AG04449 (cell line): ENCODE data around the gene SLC1A5.
"Not testable (repeated sequence)": the region's sequence is repeated elsewhere in the genome, so short reads cannot be mapped to it uniquely, and the experiment has no call there.

Experiments used
- CTCF ChIA-PET: fragments of 350-600 bp; formaldehyde crosslinking; extraction: SDS; loops from one replicate; lab custom pipeline; 2021; ENCODE audit warnings: antibody characterized with exemption; lab: Yijun Ruan, JAX
- POLR2A ChIA-PET: fragments of 400-600, 350-600 bp; formaldehyde crosslinking; extraction: SDS; loops from one replicate; lab custom pipeline; 2020; ENCODE audit warnings: antibody characterized with exemption, inconsistent platforms; lab: Yijun Ruan, JAX
- DNase-seq: peaks from one replicate; pipeline ENCODE4 v3.0.0-alpha.2; 2010; ENCODE audit warnings: low read depth, low spot score
- H3K4me3 ChIP-seq: 2 replicates; pipeline ENCODE4 v1.5.1; 2011; ENCODE audit warnings: low read depth, mild to moderate bottlenecking, control low read depth, low read length
- TF ChIP-seq, protein P1 (sequence below): IDR thresholded peaks from one replicate; pipeline ENCODE4 v1.5.1; 2011; ENCODE audit warnings: mild to moderate bottlenecking, moderate library complexity, low read length, control low read depth, inconsistent platforms; ENCODE audit not compliant: insufficient read depth; ENCODE audit errors: missing control alignments

Gene SLC1A5

GRCh38 chr19:46806656-46807055, 18.3 kb upstream of the SLC1A5 start:
- ChIA-PET POLR2A (no interaction called here), CTCF (interaction anchor here (0.5 to 1.0 kb wide), 5 partner anchors 15 to 222 kb away, joined by 3 read pairs; no protein-coding TSS in a partner anchor)
- TF ChIP-seq, protein P1, sequence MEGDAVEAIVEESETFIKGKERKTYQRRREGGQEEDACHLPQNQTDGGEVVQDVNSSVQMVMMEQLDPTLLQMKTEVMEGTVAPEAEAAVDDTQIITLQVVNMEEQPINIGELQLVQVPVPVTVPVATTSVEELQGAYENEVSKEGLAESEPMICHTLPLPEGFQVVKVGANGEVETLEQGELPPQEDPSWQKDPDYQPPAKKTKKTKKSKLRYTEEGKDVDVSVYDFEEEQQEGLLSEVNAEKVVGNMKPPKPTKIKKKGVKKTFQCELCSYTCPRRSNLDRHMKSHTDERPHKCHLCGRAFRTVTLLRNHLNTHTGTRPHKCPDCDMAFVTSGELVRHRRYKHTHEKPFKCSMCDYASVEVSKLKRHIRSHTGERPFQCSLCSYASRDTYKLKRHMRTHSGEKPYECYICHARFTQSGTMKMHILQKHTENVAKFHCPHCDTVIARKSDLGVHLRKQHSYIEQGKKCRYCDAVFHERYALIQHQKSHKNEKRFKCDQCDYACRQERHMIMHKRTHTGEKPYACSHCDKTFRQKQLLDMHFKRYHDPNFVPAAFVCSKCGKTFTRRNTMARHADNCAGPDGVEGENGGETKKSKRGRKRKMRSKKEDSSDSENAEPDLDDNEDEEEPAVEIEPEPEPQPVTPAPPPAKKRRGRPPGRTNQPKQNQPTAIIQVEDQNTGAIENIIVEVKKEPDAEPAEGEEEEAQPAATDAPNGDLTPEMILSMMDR = no peak
- H3K4me3 ChIP-seq = no peak overlapping the region
- no peak for DNase-seq

DNA sequence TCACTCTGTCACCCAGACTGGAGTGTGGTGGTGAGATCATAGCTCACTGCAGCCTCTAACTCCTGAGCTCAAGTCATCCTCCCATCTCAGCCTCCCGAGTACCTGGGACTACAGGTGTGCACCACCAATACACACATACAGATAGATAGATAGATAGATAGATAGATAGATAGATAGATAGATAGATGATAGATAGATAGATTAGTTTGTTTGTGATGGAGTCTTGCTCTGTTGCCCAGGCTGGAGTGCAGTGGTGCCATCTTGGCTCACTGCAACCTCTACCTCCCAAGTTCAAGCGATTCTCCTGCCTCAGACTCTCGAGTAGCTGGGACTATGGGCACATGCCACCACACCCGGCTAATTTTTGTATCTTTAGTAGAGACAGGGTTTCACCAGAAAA, 16.0 kb upstream of the SLC1A5 start:
- CTCF ChIA-PET = interaction anchor here (1.1 kb wide), 1 partner anchor 12 kb away, joined by 3 read pairs; no protein-coding TSS in a partner anchor
- POLR2A ChIA-PET = interaction anchor here (0.9 kb wide), 1 partner anchor 16 kb away, joined by 3 read pairs; the partner anchor contains the start of gene SLC1A5
- not testable (repeated sequence) for DNase-seq, H3K4me3 ChIP-seq

GRCh38 chr19:46803555-46803954, 15.2 kb upstream of the SLC1A5 start:
- TF ChIP-seq, protein P1 = no peak
- H3K4me3 ChIP-seq = no peak overlapping the region
- no peak for DNase-seq
- ChIA-PET POLR2A (no interaction called here), CTCF (interaction anchor here (0.9 kb wide), 1 partner anchor 21 kb away, joined by 3 read pairs; no protein-coding TSS in a partner anchor)

- CTCF ChIA-PET = no interaction called here
- POLR2A ChIA-PET = no interaction called here
- no peak for DNase-seq
- TF ChIP-seq, protein P1 = no peak
- H3K4me3 ChIP-seq = no peak overlapping the region
Observed at GRCh38 chr19:46802152-46802551, 13.8 kb upstream of the SLC1A5 start.

DNA sequence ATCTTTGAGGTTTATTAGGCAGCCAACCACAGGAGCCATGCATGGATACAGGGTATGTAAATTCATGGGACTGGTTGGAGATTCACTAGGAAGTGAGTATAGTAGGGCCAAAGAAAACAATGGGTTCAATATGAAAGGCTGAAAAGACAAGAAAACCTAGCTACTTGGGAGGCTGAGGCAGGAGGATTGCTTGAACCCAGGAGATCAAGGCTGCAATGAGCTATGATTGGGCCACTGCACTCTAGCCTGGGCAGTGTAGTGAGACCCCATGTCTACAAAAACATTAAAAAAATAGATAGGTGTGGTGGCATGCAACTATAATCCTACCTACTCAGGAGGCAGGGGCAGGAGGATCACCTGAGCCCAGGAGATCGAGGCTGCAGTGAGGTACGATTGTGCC, 10.3 kb upstream of the SLC1A5 start:
- CTCF ChIA-PET = interaction anchor here (0.9 kb wide), 1 partner anchor 43 kb away, joined by 4 read pairs; no protein-coding TSS in a partner anchor
- H3K4me3 ChIP-seq = no peak overlapping the region
- TF ChIP-seq, protein P1 = no peak
- DNase-seq = no peak
- POLR2A ChIA-PET = interaction anchor here (0.6 to 0.9 kb wide), 2 partner anchors 11 to 12 kb away, joined by 3 read pairs; no protein-coding TSS in a partner anchor

- TF ChIP-seq, protein P1 = no peak
- CTCF ChIA-PET = interaction anchor here (1.5 kb wide), 1 partner anchor 12 kb away, joined by 4 read pairs; no protein-coding TSS in a partner anchor
- DNase-seq = no peak
- POLR2A ChIA-PET = no interaction called here
- no peak overlapping the region for H3K4me3 ChIP-seq
Observed at GRCh38 chr19:46797881-46798280, 9.5 kb upstream of the SLC1A5 start.

- DNase-seq = no peak
- TF ChIP-seq, protein P1 = no peak
- CTCF ChIA-PET = interaction anchor here (2.4 kb wide), 1 partner anchor 49 kb away, joined by 15 read pairs; no protein-coding TSS in a partner anchor
- POLR2A ChIA-PET = interaction anchor here (1.0 kb wide), 1 partner anchor 11 kb away, joined by 3 read pairs; no protein-coding TSS in a partner anchor
- no peak overlapping the region for H3K4me3 ChIP-seq
Observed at GRCh38 chr19:46791944-46792343, 3.5 kb upstream of the SLC1A5 start.
